GM23338 (cell line): ENCODE data around the gene PCDHA13. TPM values are rescaled to one million over a fixed set of nuclear protein-coding genes. Genes with fewer than 3 reads are reported as not detected.

Experiments used
- ATAC-seq: fragments of 200-7000 bp; cut with Tn5 transposase; 3 replicates; pipeline ENCODE4 v1.9.1; 2020
- DNase-seq: peaks from one replicate; pipeline ENCODE4 v3.0.0-alpha.2; 2015; ENCODE audit warnings: low spot score
- H2AFZ ChIP-seq: fragments of 200-600 bp; sonication (generic); 2 replicates; pipeline ENCODE4 v1.8.0; 2016; ENCODE audit warnings: antibody characterized with exemption, mild to moderate bottlenecking, moderate library complexity
- H3F3A ChIP-seq: fragments of 200-600 bp; sonication (generic); replicated peaks from 2 replicates; pipeline ENCODE4 v1.8.0; 2017; ENCODE audit warnings: antibody characterized with exemption, mixed run types, low read depth
- H3K27ac ChIP-seq: fragments of 200-600 bp; sonication (generic); 2 replicates; pipeline ENCODE4 v1.6.1; 2016; ENCODE audit warnings: low read depth
- H3K27me3 ChIP-seq: fragments of 200-600 bp; sonication (generic); 2 replicates; pipeline ENCODE4 v1.8.0; 2016; ENCODE audit warnings: mild to moderate bottlenecking, mixed run types, moderate library complexity; ENCODE audit not compliant: insufficient read depth
- H3K36me3 ChIP-seq: fragments of 200-600 bp; sonication (generic); 2 replicates; pipeline ENCODE4 v1.8.0; 2016; ENCODE audit warnings: mild to moderate bottlenecking; ENCODE audit not compliant: insufficient read depth
- H3K4me1 ChIP-seq: fragments of 200-600 bp; sonication (generic); 2 replicates; pipeline ENCODE4 v1.8.0; 2016; ENCODE audit warnings: mild to moderate bottlenecking, moderate library complexity; ENCODE audit not compliant: insufficient read depth
- H3K4me2 ChIP-seq: fragments of 200-600 bp; sonication (generic); 2 replicates; pipeline ENCODE4 v1.7.1; 2017; ENCODE audit warnings: mixed run types
- H3K4me3 ChIP-seq: fragments of 200-600 bp; sonication (generic); 2 replicates; pipeline ENCODE4 v1.6.1; 2016; ENCODE audit warnings: mixed run types
- H3K79me2 ChIP-seq: fragments of 200-600 bp; sonication (generic); replicated peaks from 2 replicates; pipeline ENCODE4 v1.8.0; 2017; ENCODE audit warnings: mild to moderate bottlenecking; ENCODE audit not compliant: insufficient read depth
- H3K9me2 ChIP-seq: fragments of 200-600 bp; sonication (generic); 2 replicates; pipeline ENCODE4 v1.8.0; 2017; ENCODE audit not compliant: insufficient read depth
- H4K20me1 ChIP-seq: fragments of 200-600 bp; sonication (generic); replicated peaks from 2 replicates; pipeline ENCODE4 v1.8.0; 2017; ENCODE audit warnings: mild to moderate bottlenecking; ENCODE audit not compliant: insufficient read depth
- H3K27ac Mint-ChIP-seq: 2 replicates; pipeline ENCODE4 v1.8.0; 2020; ENCODE audit warnings: inconsistent platforms, mild to moderate bottlenecking, moderate library complexity, mixed read lengths
- H3K27me3 Mint-ChIP-seq: 3 replicates; pipeline ENCODE4 v1.8.0; 2022; ENCODE audit warnings: low read depth, mild to moderate bottlenecking, moderate library complexity, mixed read lengths, inconsistent platforms; ENCODE audit not compliant: insufficient read depth, poor library complexity
- H3K36me3 Mint-ChIP-seq: 3 replicates; pipeline ENCODE4 v1.8.0; 2021; ENCODE audit warnings: low read depth, mild to moderate bottlenecking, inconsistent platforms, moderate library complexity, mixed read lengths
- H3K4me1 Mint-ChIP-seq: 3 replicates; pipeline ENCODE4 v1.8.0; 2020; ENCODE audit warnings: mild to moderate bottlenecking, inconsistent platforms, mixed read lengths
- H3K4me3 Mint-ChIP-seq: 3 replicates; pipeline ENCODE4 v1.8.0; 2021; ENCODE audit warnings: moderate library complexity, mild to moderate bottlenecking, inconsistent platforms, mixed read lengths
- H3K9me3 Mint-ChIP-seq: 3 replicates; pipeline ENCODE4 v1.8.0; 2020; ENCODE audit warnings: moderate library complexity, mild to moderate bottlenecking, inconsistent platforms, mixed read lengths
- EZH2 ChIP-seq: fragments of 200-600 bp; sonication (generic); IDR thresholded peaks from one replicate; pipeline ENCODE4 v1.8.0; 2017; ENCODE audit warnings: antibody characterized with exemption, mild to moderate bottlenecking, low read depth; ENCODE audit not compliant: unreplicated experiment
- EZH2phosphoT487 ChIP-seq: fragments of 200-600 bp; sonication (generic); IDR thresholded peaks from one replicate; pipeline ENCODE4 v1.8.1; 2018; ENCODE audit warnings: antibody characterized with exemption; ENCODE audit not compliant: unreplicated experiment
- NANOG ChIP-seq: IDR thresholded peaks from 2 replicates; pipeline ENCODE4 v1.6.1; 2016; ENCODE audit warnings: antibody characterized with exemption, borderline replicate concordance
- POLR2AphosphoS5 ChIP-seq: IDR thresholded peaks from 2 replicates; pipeline ENCODE4 v1.6.1; 2016; ENCODE audit warnings: antibody characterized with exemption, low read depth
- REST ChIP-seq: IDR thresholded peaks from one replicate; pipeline ENCODE4 v1.6.1; 2018; ENCODE audit warnings: antibody characterized with exemption; ENCODE audit not compliant: unreplicated experiment
- STAT1 ChIP-seq: IDR thresholded peaks from one replicate; pipeline ENCODE4 v1.6.1; 2016; ENCODE audit warnings: antibody characterized with exemption; ENCODE audit not compliant: unreplicated experiment
- ZNF114 ChIP-seq: fragments of 250-450 bp; sonication (Bioruptor Pico); IDR thresholded peaks from 2 replicates; pipeline ENCODE4 v1.5.0; 2020; ENCODE audit warnings: mild to moderate bottlenecking, moderate library complexity
- ZNF331 ChIP-seq: fragments of 250-450 bp; sonication (Bioruptor Pico); IDR thresholded peaks from 2 replicates; pipeline ENCODE4 v1.5.0; 2020; ENCODE audit warnings: low read depth, mild to moderate bottlenecking, moderate library complexity
- polyA plus RNA-seq: library from polyadenylated mRNA; unstranded; fragments of >200 nt; fragmentation: Nextera tagmentation; extraction: Ambion mirVana; gene quantifications from 2 replicates; pipeline ENCODE4 v1.2.1, GENCODE V29; 2016
- total RNA-seq: library from RNA; depleted of rRNA; stranded (reverse); fragments of >200 nt; shearing (Covaris generic); gene quantifications from 2 replicates; pipeline ENCODE4 v1.2.3, GENCODE V29; 2014
- TF ChIP-seq, protein P1 (sequence below): IDR thresholded peaks from 2 replicates; pipeline ENCODE4 v1.6.1; 2016; ENCODE audit warnings: antibody characterized with exemption

The PCDHA13 gene
- total and polyA plus RNA-seq, 2 experiments from 2014 or later: 1.2 to 9.8 TPM

GRCh38 chr5:140883373-140883772, 1.4 kb downstream of the PCDHA13 start:
- DNase-seq (no peak), ATAC-seq (no peak)
- no peaks in the 10 kb centered on the region for H3K4me1 ChIP-seq
- H3K27ac Mint-ChIP-seq: no peak overlapping the region
- H3K4me3 Mint-ChIP-seq: no peak overlapping the region
- no peak overlapping the region for H3K4me2 ChIP-seq
- no peaks in the 10 kb centered on the region for H3K27me3 ChIP-seq
- no peak overlapping the region for H2AFZ ChIP-seq
- H3K27me3 Mint-ChIP-seq: no peaks in the 10 kb centered on the region
- peaks cover 11% of the 10 kb centered on the region for H3K79me2 ChIP-seq
- H3K4me1 Mint-ChIP-seq: no peaks in the 10 kb centered on the region
- no peak overlapping the region for H3K27ac ChIP-seq
- no peaks in the 10 kb centered on the region for H3K9me2 ChIP-seq
- no peak overlapping the region for H3K4me3 ChIP-seq
- H3K9me3 Mint-ChIP-seq: no peaks in the 10 kb centered on the region
- H4K20me1 ChIP-seq: peaks cover 11% of the 10 kb centered on the region; the same call in 1 of the 2 replicates
- H3F3A ChIP-seq: no peaks in the 10 kb centered on the region; the same call in 1 of the 2 replicates
- peaks cover 7% of the 10 kb centered on the region; the same call in 2 of the 3 replicates for H3K36me3 Mint-ChIP-seq
- TF ChIP-seq EZH2phosphoT487 (no peak), REST (peak; percentile 57)
- no peaks in the 10 kb centered on the region for H3K36me3 ChIP-seq

DNA sequence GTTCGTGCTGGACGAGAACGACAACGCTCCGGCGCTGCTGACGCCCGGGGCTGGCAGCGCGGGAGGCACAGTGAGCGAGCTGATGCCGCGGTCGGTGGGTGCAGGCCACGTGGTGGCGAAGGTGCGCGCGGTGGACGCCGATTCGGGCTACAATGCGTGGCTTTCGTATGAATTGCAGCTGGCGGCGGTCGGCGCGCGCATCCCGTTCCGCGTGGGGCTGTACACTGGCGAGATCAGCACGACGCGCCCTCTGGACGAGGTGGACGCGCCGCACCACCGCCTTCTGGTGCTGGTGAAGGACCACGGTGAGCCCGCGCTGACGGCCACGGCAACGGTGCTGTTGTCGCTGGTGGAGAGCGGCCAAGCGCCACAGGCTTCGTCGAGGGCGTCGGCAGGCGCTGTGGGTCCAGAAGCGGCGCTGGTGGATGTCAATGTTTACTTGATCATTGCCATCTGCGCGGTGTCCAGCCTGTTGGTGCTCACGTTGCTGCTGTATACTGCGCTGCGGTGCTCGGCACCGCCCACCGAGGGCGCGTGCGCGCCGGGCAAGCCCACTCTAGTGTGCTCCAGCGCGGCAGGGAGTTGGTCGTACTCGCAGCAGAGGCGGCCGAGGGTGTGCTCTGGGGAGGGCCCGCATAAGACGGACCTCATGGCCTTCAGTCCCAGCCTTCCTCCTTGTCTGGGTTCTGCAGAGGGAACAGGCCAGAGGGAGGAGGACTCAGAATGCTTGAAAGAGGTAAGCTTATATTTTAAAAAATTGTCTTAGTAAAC, 2.2 kb downstream of the PCDHA13 start:
- H3K4me3 Mint-ChIP-seq: no peak overlapping the region
- H3K9me3 Mint-ChIP-seq: no peaks in the 10 kb centered on the region
- TF ChIP-seq ZNF331: no peak
- TF ChIP-seq ZNF114 (CRISPR knock-in tag): no peak
- TF ChIP-seq POLR2AphosphoS5: no peak
- TF ChIP-seq NANOG: no peak
- TF ChIP-seq EZH2: no peak
- TF ChIP-seq, protein P1, sequence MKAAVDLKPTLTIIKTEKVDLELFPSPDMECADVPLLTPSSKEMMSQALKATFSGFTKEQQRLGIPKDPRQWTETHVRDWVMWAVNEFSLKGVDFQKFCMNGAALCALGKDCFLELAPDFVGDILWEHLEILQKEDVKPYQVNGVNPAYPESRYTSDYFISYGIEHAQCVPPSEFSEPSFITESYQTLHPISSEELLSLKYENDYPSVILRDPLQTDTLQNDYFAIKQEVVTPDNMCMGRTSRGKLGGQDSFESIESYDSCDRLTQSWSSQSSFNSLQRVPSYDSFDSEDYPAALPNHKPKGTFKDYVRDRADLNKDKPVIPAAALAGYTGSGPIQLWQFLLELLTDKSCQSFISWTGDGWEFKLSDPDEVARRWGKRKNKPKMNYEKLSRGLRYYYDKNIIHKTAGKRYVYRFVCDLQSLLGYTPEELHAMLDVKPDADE: no peak
- no peak for TF ChIP-seq STAT1
- H2AFZ ChIP-seq: no peak overlapping the region
- peaks cover 7% of the 10 kb centered on the region; the same call in 2 of the 3 replicates for H3K36me3 Mint-ChIP-seq
- no peaks in the 10 kb centered on the region for H3K27me3 ChIP-seq
- H3K4me1 ChIP-seq: no peaks in the 10 kb centered on the region
- H3K4me2 ChIP-seq: no peak overlapping the region
- DNase-seq (peak; percentile 31), ATAC-seq (peak; percentile 56)
- no peaks in the 10 kb centered on the region for H3K9me2 ChIP-seq
- no peak overlapping the region for H3K27ac ChIP-seq
- peaks cover 6% of the 10 kb centered on the region; the same call in 1 of the 2 replicates for H4K20me1 ChIP-seq
- H3K36me3 ChIP-seq: no peaks in the 10 kb centered on the region
- no peak overlapping the region for H3K27ac Mint-ChIP-seq
- no peaks in the 10 kb centered on the region; the same call in 1 of the 2 replicates for H3F3A ChIP-seq
- peaks cover 6% of the 10 kb centered on the region for H3K79me2 ChIP-seq
- no peak overlapping the region for H3K4me3 ChIP-seq
- no peaks in the 10 kb centered on the region for H3K4me1 Mint-ChIP-seq
- no peaks in the 10 kb centered on the region for H3K27me3 Mint-ChIP-seq
